ENCODE data around the gene RCBTB2.

Gene RCBTB2

DNA sequence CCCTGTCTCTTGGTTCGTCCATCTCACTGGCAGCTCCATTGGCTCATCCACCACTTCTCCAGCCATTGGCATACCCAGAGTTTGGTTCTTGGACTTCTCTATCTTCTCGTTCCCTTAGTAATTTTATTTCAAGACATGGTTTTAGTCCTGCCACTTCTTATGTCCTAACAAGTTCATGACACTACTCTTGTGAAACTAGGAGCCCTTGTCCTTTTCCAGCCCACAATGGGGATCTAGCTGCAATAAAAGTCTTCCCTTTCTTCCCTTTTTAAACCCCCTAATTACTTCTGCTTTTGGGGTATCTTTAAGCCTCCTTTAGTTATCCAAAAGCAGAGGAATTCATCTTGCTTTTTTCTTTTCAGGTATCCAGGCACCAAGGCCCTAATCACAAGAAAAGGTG, 2.9 kb upstream of the RCBTB2 start:
- Histone ChIP-seq H3K4me3 (ENCODE audit: low read depth, low read length, poor library complexity, severe bottlenecking) (no peak overlapping the region), H3K27ac (ENCODE audit: low read depth, low read length, poor library complexity, severe bottlenecking) (no peak overlapping the region), H3F3A (ENCODE audit: insufficient read depth, low read length) (no peaks in the 10 kb centered on the region)

GRCh38 chr13:48534911-48535501, 2.1 kb upstream of the RCBTB2 start:
- H3K79me2 ChIP-seq (ENCODE audit: insufficient read depth, low read length), result peaks cover 7% of the 10 kb centered on the region; the same call in 1 of the 2 replicates
- peaks cover 34% of the 10 kb centered on the region for H3K4me1 ChIP-seq (ENCODE audit: insufficient read depth, low read length, severe bottlenecking)
- no peaks in the 10 kb centered on the region for H3K9me2 ChIP-seq (ENCODE audit: low read depth, low read length)
- no peak overlapping the region for H3K4me2 ChIP-seq (ENCODE audit: low read length)
- no peaks in the 10 kb centered on the region for H3K9me3 ChIP-seq (ENCODE audit: low read length)
- no peaks in the 10 kb centered on the region for H3F3A ChIP-seq (ENCODE audit: insufficient read depth, low read length)
- H4K20me1 ChIP-seq (ENCODE audit: insufficient read depth, low read length), result no peaks in the 10 kb centered on the region
- H3K27ac ChIP-seq (ENCODE audit: low read depth, low read length, poor library complexity, severe bottlenecking), result no peak overlapping the region
- H2AFZ ChIP-seq (ENCODE audit: low read length), result no peak overlapping the region
- no peak for TF ChIP-seq CTCF (IDR thresholded peaks at IDR 0.05; ENCODE audit: low read length)
- TF ChIP-seq EZH2 (IDR thresholded peaks at IDR 0.05; ENCODE audit: borderline replicate concordance, low read length), result no peak
- H3K4me3 ChIP-seq (ENCODE audit: low read depth, low read length, poor library complexity, severe bottlenecking), result no peak overlapping the region
- H3K9ac ChIP-seq (ENCODE audit: low read length), result no peak overlapping the region
- no peaks in the 10 kb centered on the region for H3K36me3 ChIP-seq (ENCODE audit: insufficient read depth, low read length)
- no peaks in the 10 kb centered on the region for H3K27me3 ChIP-seq (ENCODE audit: insufficient read depth, low read length)

More for the DNA sequence above, 2.9 kb upstream of the RCBTB2 start:
- H4K20me1 ChIP-seq (ENCODE audit: insufficient read depth, low read length), result no peaks in the 10 kb centered on the region
- no peak overlapping the region for H3K9ac ChIP-seq (ENCODE audit: low read length)
- H2AFZ ChIP-seq (ENCODE audit: low read length), result no peak overlapping the region
- no peaks in the 10 kb centered on the region for H3K9me3 ChIP-seq (ENCODE audit: low read length)
- H3K27me3 ChIP-seq (ENCODE audit: insufficient read depth, low read length), result no peaks in the 10 kb centered on the region
- TF ChIP-seq CTCF (IDR thresholded peaks at IDR 0.05; ENCODE audit: low read length) (no peak), EZH2 (IDR thresholded peaks at IDR 0.05; ENCODE audit: borderline replicate concordance, low read length) (no peak)
- H3K9me2 ChIP-seq (ENCODE audit: low read depth, low read length), result no peaks in the 10 kb centered on the region
- no peak overlapping the region for H3K4me2 ChIP-seq (ENCODE audit: low read length)
- H3K4me1 ChIP-seq (ENCODE audit: insufficient read depth, low read length, severe bottlenecking), result peaks cover 27% of the 10 kb centered on the region
- no peaks in the 10 kb centered on the region for H3K79me2 ChIP-seq (ENCODE audit: insufficient read depth, low read length)
- H3K36me3 ChIP-seq (ENCODE audit: insufficient read depth, low read length), result no peaks in the 10 kb centered on the region

DNA sequence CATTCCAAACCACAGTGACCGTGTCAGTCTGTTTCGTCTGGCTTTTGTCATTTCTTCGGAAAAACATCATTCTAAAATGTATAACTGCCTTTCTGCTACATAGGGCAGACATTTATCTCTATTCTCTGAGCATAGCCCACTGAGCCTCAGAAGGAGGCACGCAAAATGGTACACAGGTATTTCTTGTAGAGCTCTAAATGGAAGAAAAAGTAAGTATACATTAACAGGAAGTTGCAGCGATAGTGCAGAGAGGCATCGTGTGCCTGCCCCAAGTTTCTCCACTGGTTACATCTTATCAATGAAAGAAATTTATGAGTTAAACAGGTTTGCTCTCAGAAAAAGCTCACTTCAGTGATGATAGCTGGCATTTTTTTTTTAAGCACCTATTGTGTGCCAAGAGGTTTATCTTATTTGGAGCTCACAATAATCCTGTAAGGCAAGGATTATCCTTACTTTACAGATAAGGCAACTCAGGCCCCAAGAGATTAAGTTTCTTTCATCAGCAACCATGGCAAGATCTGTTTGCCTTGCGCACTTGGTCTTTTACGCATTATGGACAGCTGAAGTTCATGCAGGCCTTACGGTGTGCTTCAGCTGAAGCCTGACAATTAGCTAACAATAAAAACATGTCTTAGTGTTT, 1.2 kb upstream of the RCBTB2 start:
- peak overlapping the region; percentile 85 for H3K9ac ChIP-seq (ENCODE audit: low read length)
- peaks cover 39% of the 10 kb centered on the region for H3K4me1 ChIP-seq (ENCODE audit: insufficient read depth, low read length, severe bottlenecking)
- H3K9me2 ChIP-seq (ENCODE audit: low read depth, low read length), result no peaks in the 10 kb centered on the region
- no peaks in the 10 kb centered on the region for H3K9me3 ChIP-seq (ENCODE audit: low read length)
- peak overlapping the region; percentile 64 for H3K4me3 ChIP-seq (ENCODE audit: low read depth, low read length, poor library complexity, severe bottlenecking)
- no peaks in the 10 kb centered on the region for H3F3A ChIP-seq (ENCODE audit: insufficient read depth, low read length)
- TF ChIP-seq CTCF (IDR thresholded peaks at IDR 0.05; ENCODE audit: low read length), result no peak
- no peak for TF ChIP-seq EZH2 (IDR thresholded peaks at IDR 0.05; ENCODE audit: borderline replicate concordance, low read length)
- no peaks in the 10 kb centered on the region for H4K20me1 ChIP-seq (ENCODE audit: insufficient read depth, low read length)
- peak overlapping the region; percentile 91 for H3K27ac ChIP-seq (ENCODE audit: low read depth, low read length, poor library complexity, severe bottlenecking)
- peak overlapping the region; percentile 96 for H3K4me2 ChIP-seq (ENCODE audit: low read length)
- H3K79me2 ChIP-seq (ENCODE audit: insufficient read depth, low read length), result peaks cover 14% of the 10 kb centered on the region; the same call in 1 of the 2 replicates
- H3K27me3 ChIP-seq (ENCODE audit: insufficient read depth, low read length), result no peaks in the 10 kb centered on the region
- no peaks in the 10 kb centered on the region for H3K36me3 ChIP-seq (ENCODE audit: insufficient read depth, low read length)
- H2AFZ ChIP-seq (ENCODE audit: low read length), result peak overlapping the region; percentile 77

All from OCI-LY1 (cell line).